Measurements from ENCODE around the gene TREM1.
A peak's percentile ranks its signal among the peaks of the same experiment; 100 is the strongest.

TREM1 gene

GRCh38 chr6:41294214-41294872 is 7.9 kb upstream of the TREM1 start:
- DNase-seq, result no peak

GRCh38 chr6:41291717-41292116 is 5.2 kb upstream of the TREM1 start:
- DNase-seq, result no peak

- DNase-seq, result no peak
These were observed 3.3 kb upstream of the TREM1 start for GRCh38 chr6:41289815-41290214.

- DNase-seq, result no peak
These were observed 2.3 kb upstream of the TREM1 start for GRCh38 chr6:41288754-41289129.

GRCh38 chr6:41288030-41288753 is 1.7 kb upstream of the TREM1 start:
- DNase-seq, result no peak

GRCh38 chr6:41284726-41285125 is 1.8 kb downstream of the TREM1 start:
- no peak for DNase-seq

GRCh38 chr6:41283600-41283999 is 2.9 kb downstream of the TREM1 start:
- DNase-seq, result no peak

GRCh38 chr6:41280381-41281057 is 6.0 kb downstream of the TREM1 start:
- no peak for DNase-seq

- peak; percentile 78 to 79 for DNase-seq
These were observed 7.6 kb downstream of the TREM1 start for GRCh38 chr6:41278699-41279405.

- DNase-seq, result no peak
These were observed 8.9 kb downstream of the TREM1 start for GRCh38 chr6:41277605-41278004.

GRCh38 chr6:41275489-41275888 is 11.0 kb downstream of the TREM1 start:
- no peak for DNase-seq

GRCh38 chr6:41274256-41274655 is 12.2 kb downstream of the TREM1 start:
- no peak for DNase-seq

- DNase-seq, result no peak
These were observed 12.8 kb downstream of the TREM1 start for GRCh38 chr6:41273714-41274113.

GRCh38 chr6:41272591-41273240 is 13.8 kb downstream of the TREM1 start:
- DNase-seq, result no peak

GRCh38 chr6:41271901-41272395 is 14.5 kb downstream of the TREM1 start:
- DNase-seq, result peak; percentile 16 to 80

GRCh38 chr6:41269716-41270115 is 16.8 kb downstream of the TREM1 start:
- no peak for DNase-seq

- no peak for DNase-seq
These were observed 17.3 kb downstream of the TREM1 start for GRCh38 chr6:41269166-41269565.

- DNase-seq, result no peak
These were observed 18.0 kb downstream of the TREM1 start for GRCh38 chr6:41268478-41268877.

GRCh38 chr6:41266541-41266940 is 19.9 kb downstream of the TREM1 start:
- no peak for DNase-seq

- DNase-seq, result no peak
These were observed 23.2 kb downstream of the TREM1 start for GRCh38 chr6:41263267-41263666.

GRCh38 chr6:41262401-41262800 is 24.1 kb downstream of the TREM1 start:
- DNase-seq, result no peak

GRCh38 chr6:41258196-41258493 is 28.3 kb downstream of the TREM1 start:
- DNase-seq, result no peak

Measured in CD4-positive, alpha-beta T cell treated with Interferon alpha-2 for 1 hour (primary cell).